ENCODE results near the gene GJD3.

The GJD3 gene

DNA sequence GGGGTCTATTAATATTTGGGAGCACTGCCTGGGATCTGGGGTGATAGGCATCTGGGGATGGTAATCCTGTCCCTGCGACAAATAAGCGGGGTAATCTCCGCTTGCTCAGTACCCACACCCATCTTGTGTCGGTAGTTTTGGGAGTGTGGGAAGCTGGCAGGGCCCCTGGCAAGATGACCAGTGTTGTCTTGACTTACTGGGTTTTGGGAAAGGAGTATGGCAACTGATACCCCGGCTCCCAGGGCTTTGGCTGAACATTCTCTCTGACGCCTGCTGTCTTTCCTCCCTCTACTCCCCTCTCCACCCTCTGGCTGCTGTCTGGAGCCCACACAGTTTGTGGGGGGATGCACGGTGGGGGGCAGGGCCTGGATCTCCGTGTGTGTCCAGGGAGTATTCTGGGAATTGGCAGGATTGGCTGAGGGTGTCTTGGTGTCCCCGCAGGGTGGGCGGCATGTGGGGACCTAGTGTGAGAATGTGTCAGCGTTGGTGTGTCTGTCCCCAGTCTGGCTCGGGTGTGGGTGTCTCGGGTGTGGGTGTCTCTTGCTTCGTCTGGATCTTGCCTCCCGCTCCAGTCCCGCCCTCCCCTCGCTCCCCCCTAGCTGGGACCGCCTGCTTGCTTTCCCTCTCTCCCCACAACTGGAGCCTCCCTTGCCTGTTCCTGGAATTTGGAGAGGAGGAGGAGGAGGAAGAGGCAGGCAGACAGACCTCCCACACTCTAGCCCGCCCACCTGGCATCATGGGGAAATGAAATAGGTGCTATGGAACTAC lies 43.6 kb downstream of the GJD3 start:
- DNase-seq, result peak; percentile 68

GRCh38 chr17:40319651-40320540 lies 44.6 kb downstream of the GJD3 start:
- peak; percentile 88 for DNase-seq

DNA sequence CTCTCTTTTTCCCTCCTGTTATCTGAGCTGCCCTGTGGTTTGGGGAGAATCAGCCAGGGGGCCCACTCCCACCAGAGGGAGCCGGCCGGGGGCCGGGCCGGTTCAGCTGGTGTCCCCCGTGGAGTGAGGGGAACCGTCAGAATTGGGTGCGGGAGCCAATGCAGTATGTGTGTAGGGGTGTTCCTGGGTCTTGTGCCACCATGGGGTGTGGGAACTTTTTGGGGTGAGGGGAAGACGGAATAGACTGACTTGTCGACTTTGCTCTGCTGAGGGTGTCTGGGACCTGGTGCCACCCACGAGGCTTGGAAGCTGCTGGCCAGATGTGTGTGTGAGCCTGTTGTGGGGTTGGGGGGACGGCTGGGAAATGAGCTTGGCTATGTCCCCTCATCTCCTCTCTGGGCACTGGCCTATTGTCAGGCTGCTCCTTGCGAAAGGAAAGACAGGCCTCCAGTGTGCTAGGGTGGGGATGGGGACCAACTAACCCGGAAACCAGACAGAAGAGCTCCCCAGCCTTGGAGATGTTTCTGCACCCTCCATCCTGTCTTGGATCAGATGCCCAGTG lies 45.6 kb downstream of the GJD3 start:
- no peak for DNase-seq

DNA sequence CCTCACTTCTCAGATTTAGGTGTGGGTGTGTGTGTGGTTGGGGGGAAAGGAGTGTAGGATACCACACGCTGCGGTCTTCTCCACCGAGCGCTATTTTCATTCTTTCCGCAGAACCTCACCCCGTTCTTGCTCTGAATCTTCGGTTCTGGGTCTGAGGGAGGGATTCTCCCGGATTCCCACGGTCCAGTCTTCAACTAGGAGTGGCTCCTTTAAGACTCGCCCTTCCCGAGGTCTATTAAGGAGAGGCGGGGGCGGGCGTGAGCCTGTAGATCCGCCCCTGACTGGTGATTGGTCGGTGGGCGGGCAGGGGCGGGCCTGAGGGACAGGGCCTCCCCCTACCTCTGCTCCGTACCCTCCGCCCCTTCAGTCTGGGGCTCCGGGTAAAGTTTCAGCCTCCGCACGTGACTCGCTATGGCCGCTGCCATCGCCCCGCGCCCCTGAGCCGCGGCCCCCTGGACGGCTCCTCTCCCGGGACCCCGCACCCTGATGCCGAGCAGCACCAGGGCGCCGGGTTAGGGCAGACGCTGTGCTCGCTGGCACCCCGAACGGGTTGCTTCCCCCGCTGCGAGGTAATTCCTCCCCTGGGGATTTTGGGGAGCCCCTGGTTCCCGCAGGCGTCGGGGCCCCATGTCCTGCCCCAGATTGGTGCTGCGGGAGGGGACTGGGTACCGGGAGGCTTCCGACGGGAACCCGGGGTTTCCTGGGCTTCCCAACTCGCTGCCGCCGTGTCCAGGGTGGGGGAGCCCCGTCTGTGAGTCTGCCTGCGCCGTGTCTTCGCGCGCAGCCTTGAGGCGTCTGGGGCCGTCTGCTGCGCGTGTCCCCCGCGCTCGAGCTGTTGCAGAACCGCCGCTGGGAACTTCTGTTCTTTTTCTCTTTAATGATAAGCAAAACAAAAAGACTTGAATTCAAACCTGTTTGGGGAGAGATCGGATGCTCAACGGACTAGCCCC lies 46.4 kb downstream of the GJD3 start:
- peak; percentile 94 for DNase-seq

DNA sequence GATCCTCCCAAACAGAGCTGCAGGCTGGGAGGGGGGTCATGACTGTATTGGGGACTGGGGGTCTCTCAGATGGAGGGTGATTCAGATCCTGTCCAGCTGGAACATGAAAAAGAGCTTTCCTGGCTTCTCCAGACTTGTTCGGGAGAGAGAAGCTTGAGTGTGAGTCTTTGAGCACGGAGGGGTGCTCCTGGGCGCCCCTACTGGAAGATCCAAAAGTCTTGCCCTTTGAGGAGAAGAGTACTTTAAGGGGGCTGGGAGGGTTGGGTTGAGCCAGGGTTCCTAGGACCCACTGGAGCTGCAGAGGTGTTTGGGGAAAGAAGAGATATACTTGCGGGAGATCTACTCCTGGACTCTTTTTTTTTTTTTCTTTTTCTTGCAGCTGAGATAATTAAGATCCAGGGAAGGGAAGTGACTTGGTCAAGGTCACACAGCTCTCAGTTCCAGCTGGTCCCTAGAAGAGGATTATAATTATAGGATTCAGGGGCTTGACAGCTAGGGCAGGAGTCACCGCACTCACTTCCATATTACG lies 47.1 kb downstream of the GJD3 start:
- DNase-seq, result peak; percentile 67

DNA sequence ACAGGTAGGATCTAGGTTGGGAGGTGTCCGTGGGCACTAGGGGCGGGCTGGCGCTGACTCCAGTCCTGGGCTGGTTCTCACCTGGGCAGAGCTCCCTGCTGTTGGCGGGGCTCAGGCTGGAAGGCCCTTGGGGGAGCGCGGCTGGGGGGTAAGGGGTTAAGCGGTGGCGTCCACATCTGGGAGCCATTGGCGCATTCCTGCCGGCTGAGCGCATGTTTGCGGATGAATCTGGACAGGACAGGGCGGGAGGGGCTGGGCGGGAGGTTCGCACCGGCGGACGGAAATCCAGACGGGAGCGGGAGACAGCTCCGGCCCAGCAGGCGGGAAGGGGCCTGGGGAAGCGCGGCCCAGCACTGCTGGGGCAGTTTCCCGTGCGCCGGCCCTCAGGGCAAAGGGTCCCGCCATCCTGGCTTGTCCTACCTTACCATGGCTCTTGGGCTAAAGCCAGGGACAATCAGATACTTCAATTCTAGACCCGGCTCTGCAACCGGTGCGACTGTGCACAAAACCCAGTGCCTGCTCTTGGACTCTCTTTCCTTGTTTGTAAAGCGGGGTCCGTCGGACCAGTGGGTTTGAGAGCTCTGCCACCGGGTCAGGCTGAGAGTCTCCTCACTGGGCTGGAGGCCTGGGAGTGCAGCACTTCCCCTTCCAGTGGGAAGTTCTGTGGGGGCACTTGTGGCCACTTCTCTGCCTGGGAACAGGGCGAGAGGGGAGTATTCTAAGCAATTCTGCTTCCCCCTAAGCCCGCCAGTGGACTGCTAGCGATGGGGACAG lies 47.8 kb downstream of the GJD3 start:
- DNase-seq, result no peak

DNA sequence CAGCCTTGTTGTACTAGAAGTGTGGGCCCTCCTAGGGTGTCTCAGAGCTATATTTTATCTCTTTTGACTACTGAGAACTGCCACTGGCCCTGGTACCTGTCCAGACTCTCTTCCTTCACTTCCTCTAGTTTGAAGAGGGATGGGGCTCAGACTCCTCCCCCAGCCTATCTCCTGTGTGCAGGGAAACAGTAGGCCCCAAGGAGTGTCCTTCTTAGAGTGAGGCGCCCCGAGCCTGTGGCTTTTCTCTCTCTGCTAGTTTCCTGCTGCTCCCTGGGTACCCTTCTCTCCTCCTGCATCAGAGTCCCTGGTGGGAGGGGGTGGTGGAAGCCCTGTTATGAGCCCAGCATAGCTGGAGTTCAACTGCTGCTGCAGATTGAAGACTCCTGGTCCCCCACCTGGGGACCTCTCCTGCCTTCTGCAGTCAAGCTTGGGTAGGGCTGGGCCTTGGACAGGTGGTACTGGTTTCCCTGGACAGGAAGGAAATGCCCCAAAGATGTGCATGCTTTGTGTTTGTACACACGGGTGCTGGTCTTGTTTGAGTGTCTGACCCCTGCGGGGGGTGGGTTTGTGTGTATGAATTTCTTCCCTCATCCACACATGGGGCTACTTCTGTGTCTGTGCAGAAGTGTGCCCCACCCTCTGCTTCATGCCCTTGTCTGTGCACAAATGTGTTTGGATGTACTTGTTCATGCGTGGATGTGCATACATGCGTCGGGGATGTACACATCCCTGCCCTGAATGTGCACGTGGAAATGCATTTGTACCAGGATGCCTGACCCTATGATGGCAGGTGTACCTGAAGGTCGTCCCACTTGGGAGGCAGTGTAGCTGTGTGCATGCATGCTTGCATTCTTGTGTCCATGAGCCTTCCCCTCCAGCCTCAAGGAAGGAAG lies 48.6 kb downstream of the GJD3 start:
- no peak for DNase-seq

DNA sequence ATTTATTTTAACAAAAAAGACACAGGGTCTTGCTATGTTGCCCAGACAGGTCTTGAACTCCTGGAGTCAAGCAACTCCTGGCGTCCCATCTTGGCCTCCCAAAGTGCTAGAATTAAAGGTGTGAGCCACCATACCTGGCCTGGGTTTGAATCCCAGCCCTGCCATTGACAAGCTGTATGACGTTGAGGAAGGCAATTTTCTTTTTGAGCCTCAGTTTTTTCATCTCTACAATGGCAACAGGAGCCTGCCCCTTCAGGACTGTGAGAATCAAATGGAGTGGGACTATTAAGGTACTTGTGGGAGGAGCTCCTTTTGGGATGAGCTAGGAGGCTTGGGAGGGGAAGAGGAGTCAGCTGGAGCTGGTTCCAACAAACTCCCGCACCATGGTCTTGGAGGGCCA lies 49.3 kb downstream of the GJD3 start:
- DNase-seq, result no peak

- peak; percentile 95 for DNase-seq
These were observed 50.0 kb downstream of the GJD3 start for GRCh38 chr17:40314584-40314956.

- no peak for DNase-seq
These were observed 50.6 kb downstream of the GJD3 start for GRCh38 chr17:40313668-40314583.

All from CD4-positive, alpha-beta T cell treated with Interleukin-17A for 4 hours (primary cell).